Activated CD8-positive, alpha-beta T cell treated with anti-CD3 and anti-CD28 coated beads for 36 hours (primary cell): Measurements from ENCODE around the gene MICA. TPM values are rescaled to one million over a fixed set of nuclear protein-coding genes. Genes with fewer than 3 reads are reported as not detected.
A peak's percentile ranks its signal among the peaks of the same experiment; 100 is the strongest.
"Not testable (repeated sequence)": the region's sequence is repeated elsewhere in the genome, so short reads cannot be mapped to it uniquely, and the experiment has no call there.

ENCODE experiments used
- ATAC-seq: fragments of 200-7000 bp; cut with Tn5 transposase; one replicate; pipeline ENCODE4 v1.10.0; 2021; ENCODE audit warnings: mild to moderate bottlenecking, moderate library complexity
- CTCF ChIA-PET: fragments of 350-600 bp; sonication (Branson Sonifier 250); formaldehyde crosslinking; loops from one replicate; lab custom pipeline; 2021; ENCODE audit warnings: antibody characterized with exemption; lab: Charles Lee
- POLR2A ChIA-PET: fragments of 350-600 bp; sonication (Branson Sonifier 250); formaldehyde crosslinking; loops from one replicate; lab custom pipeline; 2021; ENCODE audit warnings: antibody characterized with exemption; lab: Charles Lee
- DNase-seq: peaks from one replicate; pipeline ENCODE4 v3.0.0-alpha.2; 2020
- H3K27ac Mint-ChIP-seq: one replicate; pipeline ENCODE4 v1.8.0; 2021; ENCODE audit warnings: mild to moderate bottlenecking, mixed read lengths
- H3K27me3 Mint-ChIP-seq: one replicate; pipeline ENCODE4 v1.8.0; 2021; ENCODE audit warnings: mixed read lengths
- H3K36me3 Mint-ChIP-seq: one replicate; pipeline ENCODE4 v1.8.0; 2021; ENCODE audit warnings: low read depth, mixed read lengths
- H3K4me1 Mint-ChIP-seq: one replicate; pipeline ENCODE4 v1.8.0; 2021; ENCODE audit warnings: low read depth, mixed read lengths
- H3K4me3 Mint-ChIP-seq: one replicate; pipeline ENCODE4 v1.8.0; 2021; ENCODE audit warnings: mild to moderate bottlenecking, moderate library complexity, mixed read lengths
- H3K9me3 Mint-ChIP-seq: one replicate; pipeline ENCODE4 v1.8.0; 2021; ENCODE audit warnings: mixed read lengths
- intact Hi-C: fragments of 100-400 bp; cut with micrococcal nuclease; formaldehyde crosslinking; loops from one replicate; pipeline ENCODE4 v1.10.0; 2022
- total RNA-seq, 2 experiments: library from RNA; stranded (reverse); gene quantifications; one replicate each; pipeline ENCODE4 v1.2.3, GENCODE V29; 2021
- TF ChIP-seq, protein P1 (sequence below): fragments of 200-600 bp; IDR thresholded peaks from one replicate; pipeline ENCODE4 v1.8.0; 2022; ENCODE audit warnings: antibody characterized with exemption, mild to moderate bottlenecking

The MICA gene
- total RNA-seq, 2 experiments from 2014 or later: 5.6 to 6.0 TPM

DNA sequence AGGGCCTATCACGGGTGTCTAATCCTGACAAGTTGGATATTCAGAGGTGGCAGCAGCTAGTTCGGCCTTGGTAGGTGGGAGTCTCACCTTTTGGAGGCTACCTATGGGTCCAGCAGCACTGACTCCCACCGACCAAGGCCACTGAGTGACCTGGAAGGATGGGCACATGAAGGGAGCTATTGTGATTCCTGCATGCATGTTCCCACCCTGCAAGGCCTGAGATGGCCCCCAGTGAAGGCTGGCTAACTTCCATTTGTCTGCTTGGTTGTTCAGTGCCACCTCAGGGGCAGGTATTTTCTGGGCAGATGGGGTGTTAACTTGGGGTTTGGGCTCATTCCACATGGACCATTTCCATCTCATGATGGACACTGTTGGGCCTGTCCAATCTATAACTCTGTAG, 18.4 kb upstream of the MICA start:
- POLR2A ChIA-PET: no interaction called here
- ATAC-seq: no peak
- H3K36me3 Mint-ChIP-seq: no peaks in the 10 kb centered on the region
- TF ChIP-seq, protein P1, sequence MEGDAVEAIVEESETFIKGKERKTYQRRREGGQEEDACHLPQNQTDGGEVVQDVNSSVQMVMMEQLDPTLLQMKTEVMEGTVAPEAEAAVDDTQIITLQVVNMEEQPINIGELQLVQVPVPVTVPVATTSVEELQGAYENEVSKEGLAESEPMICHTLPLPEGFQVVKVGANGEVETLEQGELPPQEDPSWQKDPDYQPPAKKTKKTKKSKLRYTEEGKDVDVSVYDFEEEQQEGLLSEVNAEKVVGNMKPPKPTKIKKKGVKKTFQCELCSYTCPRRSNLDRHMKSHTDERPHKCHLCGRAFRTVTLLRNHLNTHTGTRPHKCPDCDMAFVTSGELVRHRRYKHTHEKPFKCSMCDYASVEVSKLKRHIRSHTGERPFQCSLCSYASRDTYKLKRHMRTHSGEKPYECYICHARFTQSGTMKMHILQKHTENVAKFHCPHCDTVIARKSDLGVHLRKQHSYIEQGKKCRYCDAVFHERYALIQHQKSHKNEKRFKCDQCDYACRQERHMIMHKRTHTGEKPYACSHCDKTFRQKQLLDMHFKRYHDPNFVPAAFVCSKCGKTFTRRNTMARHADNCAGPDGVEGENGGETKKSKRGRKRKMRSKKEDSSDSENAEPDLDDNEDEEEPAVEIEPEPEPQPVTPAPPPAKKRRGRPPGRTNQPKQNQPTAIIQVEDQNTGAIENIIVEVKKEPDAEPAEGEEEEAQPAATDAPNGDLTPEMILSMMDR: no peak
- no peaks in the 10 kb centered on the region for H3K9me3 Mint-ChIP-seq
- peaks cover 2% of the 10 kb centered on the region for H3K4me1 Mint-ChIP-seq
- CTCF ChIA-PET: interaction anchor here (1.5 to 1.6 kb wide), 2 partner anchors 8 to 18 kb away, joined by 4 to 5 read pairs; no protein-coding TSS in a partner anchor
- peaks cover under 1% of the 10 kb centered on the region for H3K27me3 Mint-ChIP-seq
- H3K4me3 Mint-ChIP-seq: no peak overlapping the region
- no peak for DNase-seq
- intact Hi-C loops: no loop called here
- no peak overlapping the region for H3K27ac Mint-ChIP-seq

DNA sequence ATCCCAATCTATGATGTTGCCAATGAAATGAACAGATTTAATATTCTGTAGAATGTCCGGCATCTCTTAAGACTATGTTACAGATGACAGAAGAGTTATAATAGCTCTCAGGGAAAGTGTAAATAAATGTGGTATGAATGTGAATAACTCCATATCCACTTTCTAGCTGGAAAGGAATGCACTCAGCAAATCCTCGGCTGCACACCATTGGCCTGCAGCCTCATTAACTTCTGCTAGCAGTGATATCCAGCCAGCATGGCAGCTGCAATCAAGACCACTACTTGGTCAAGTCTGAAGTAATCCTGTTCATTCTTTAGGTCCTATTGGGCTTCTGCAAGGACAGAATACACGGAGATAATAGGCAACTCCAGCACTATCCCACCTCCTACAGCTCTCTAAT, 17.3 kb upstream of the MICA start:
- Mint-ChIP-seq H3K36me3 (no peaks in the 10 kb centered on the region), H3K4me1 (peaks cover 2% of the 10 kb centered on the region), H3K27me3 (no peaks in the 10 kb centered on the region), H3K9me3 (no peaks in the 10 kb centered on the region), H3K27ac (no peak overlapping the region), H3K4me3 (no peak overlapping the region)
- TF ChIP-seq, protein P1: no peak
- ChIA-PET POLR2A (no interaction called here), CTCF (interaction anchor here (1.5 to 1.6 kb wide), 2 partner anchors 9 to 19 kb away, joined by 4 to 5 read pairs; no protein-coding TSS in a partner anchor)
- no peak for DNase-seq
- ATAC-seq: no peak
- intact Hi-C loops: no loop called here

DNA sequence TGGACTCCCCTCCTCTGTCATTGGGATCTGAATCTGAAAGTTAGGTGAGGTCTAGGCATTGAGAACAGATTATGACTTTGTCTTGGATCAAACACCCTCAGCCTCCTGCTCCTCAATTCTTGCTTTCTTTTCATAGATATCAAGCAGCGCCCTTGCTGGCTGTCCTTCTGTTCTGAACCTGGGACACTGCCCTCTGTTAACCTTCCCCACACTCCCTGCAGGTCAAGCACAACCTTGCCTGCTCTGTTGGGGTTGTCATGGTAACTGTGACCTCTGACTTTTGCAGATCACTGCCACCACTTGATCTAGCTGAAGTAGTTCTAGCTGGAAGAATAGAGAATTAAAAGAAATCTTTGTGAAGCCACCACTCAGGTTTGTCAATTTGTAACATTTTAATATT, 16.4 kb upstream of the MICA start:
- ATAC-seq: no peak
- Mint-ChIP-seq H3K36me3 (no peaks in the 10 kb centered on the region), H3K27me3 (no peaks in the 10 kb centered on the region), H3K4me3 (no peak overlapping the region), H3K27ac (no peak overlapping the region), H3K9me3 (no peaks in the 10 kb centered on the region), H3K4me1 (peaks cover 2% of the 10 kb centered on the region)
- no peak for DNase-seq
- POLR2A ChIA-PET: no interaction called here
- intact Hi-C loops: no loop called here
- TF ChIP-seq, protein P1: no peak
- CTCF ChIA-PET: interaction anchor here (1.1 kb wide), 1 partner anchor 55 kb away, joined by 3 read pairs; no protein-coding TSS in a partner anchor

DNA sequence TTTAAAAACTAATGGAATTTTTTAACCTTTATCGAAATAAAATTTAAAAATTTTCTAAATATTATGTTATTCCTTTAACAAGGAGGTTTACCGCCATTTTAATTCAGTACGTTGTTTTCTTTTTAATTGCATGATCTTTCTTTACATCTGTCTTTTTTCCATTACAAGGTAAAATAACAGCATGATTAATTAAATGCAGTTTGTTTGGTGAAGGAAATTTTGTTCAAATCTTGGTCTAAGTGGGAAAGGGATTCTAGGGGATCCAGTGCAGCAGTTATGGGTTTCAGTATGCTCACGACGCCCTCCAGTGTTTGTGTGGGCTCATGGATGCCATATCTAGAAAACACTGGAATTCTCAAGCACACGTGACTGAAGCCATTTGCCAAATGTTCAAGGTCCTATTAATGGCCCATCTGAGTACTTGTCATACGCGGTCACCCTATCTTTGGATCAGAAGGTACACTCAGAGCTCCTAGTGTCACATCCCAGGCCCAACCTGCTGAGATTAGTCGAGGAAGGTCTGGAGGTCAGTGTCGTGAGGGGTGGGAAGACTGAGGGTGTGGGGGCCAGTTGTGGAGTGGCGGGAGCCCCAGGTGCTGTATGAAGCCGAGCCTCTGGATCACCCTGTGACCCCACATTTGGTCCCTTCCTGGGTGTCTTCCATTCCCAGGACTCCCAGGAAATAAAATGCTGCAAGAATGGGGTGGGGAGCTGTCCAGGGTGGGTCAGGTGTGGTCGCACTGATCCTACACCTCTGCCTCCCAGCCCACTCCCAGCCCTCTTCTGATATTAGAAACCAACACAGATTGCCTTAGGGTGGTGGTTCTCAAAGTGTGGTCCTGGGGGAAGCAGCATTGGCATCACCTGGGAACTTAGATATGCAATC, 14.2 kb upstream of the MICA start:
- H3K4me1 Mint-ChIP-seq, DNase-seq, H3K36me3 Mint-ChIP-seq, POLR2A ChIA-PET, H3K27me3 Mint-ChIP-seq, H3K4me3 Mint-ChIP-seq, H3K27ac Mint-ChIP-seq, H3K9me3 Mint-ChIP-seq, intact Hi-C loops, CTCF ChIA-PET: not testable (repeated sequence)
- peak; percentile 45 for ATAC-seq

DNA sequence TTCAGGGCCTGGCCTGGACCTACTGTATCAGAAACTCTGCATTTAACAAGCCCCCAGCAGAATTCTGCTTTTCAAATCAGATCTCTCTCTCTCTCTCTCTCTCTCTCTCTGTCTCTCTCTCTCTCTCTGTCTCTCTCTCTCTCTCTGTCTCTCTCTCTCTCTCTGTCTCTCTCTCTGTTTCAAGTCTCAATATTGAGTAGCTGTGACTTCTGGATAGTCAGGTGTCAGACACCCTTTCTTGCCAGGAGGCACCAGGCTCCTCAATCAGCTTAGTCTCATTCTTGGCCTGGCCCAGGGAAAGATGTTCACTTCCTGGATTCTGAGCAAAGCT, 13.6 kb upstream of the MICA start:
- H3K36me3 Mint-ChIP-seq, H3K9me3 Mint-ChIP-seq, intact Hi-C loops, H3K4me3 Mint-ChIP-seq, ATAC-seq, DNase-seq, CTCF ChIA-PET, H3K4me1 Mint-ChIP-seq, H3K27ac Mint-ChIP-seq, H3K27me3 Mint-ChIP-seq: not testable (repeated sequence)
- POLR2A ChIA-PET: interaction anchor here (1.1 kb wide), 1 partner anchor 179 kb away, joined by 4 read pairs; no protein-coding TSS in a partner anchor

DNA sequence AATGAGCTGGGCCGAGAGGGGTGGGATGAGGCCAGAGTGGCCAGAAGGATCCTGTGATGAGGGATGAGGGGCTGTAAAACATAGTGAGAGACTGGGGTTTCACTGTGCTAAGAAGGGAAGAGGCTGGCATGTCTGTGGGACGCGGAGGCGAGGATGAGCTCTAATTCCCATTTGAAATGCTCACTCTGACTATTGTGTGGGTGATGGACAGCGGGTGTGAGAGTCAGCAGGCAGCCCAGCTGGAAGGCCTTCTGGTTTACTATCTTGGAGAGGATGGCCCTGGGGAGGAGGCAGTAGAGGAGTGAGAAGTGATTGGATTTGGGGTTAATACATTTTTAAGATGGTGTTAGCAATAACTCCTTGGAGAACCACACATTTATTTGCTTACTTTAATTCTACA, 9.5 kb upstream of the MICA start:
- Mint-ChIP-seq H3K27me3 (no peaks in the 10 kb centered on the region), H3K4me1 (peaks cover 13% of the 10 kb centered on the region), H3K9me3 (no peaks in the 10 kb centered on the region), H3K27ac (no peak overlapping the region), H3K36me3 (no peaks in the 10 kb centered on the region), H3K4me3 (no peak overlapping the region)
- ChIA-PET CTCF (interaction anchor here (5.4 kb wide), 1 partner anchor 48 kb away, joined by 23 read pairs; no protein-coding TSS in a partner anchor), POLR2A (no interaction called here)
- TF ChIP-seq, protein P1: no peak
- DNase-seq (no peak), ATAC-seq (no peak)
- intact Hi-C loops: loop anchor here (1.0 kb wide), 1 partner anchor 49 kb away; no protein-coding TSS in a partner anchor
